ENCODE data around the gene SUCLG2. TPM values are rescaled to one million over a fixed set of nuclear protein-coding genes. Genes with fewer than 3 reads are reported as not detected.
A peak's percentile ranks its signal among the peaks of the same experiment; 100 is the strongest.

The SUCLG2 gene
- total and polyA plus RNA-seq, 2 of the 4 experiments (the other 2 are of a cell fraction): 26.8 to 34.6 TPM

GRCh38 chr3:67384760-67385397 is 269.5 kb downstream of the SUCLG2 start:
- H3K14ac ChIP-seq (replicated peaks; ENCODE audit: low read depth, low read length): no peak overlapping the region
- in situ Hi-C loops (cut with MboI; ENCODE audit: low sequenced_read_pairs): loop anchor here (10.0 kb wide), 2 partner anchors 220 to 400 kb away; no protein-coding TSS in a partner anchor
- H4K5ac ChIP-seq (ENCODE audit: low read depth, low read length): no peak overlapping the region
- no peak overlapping the region for H2AFZ ChIP-seq (replicated peaks; ENCODE audit: low read length, poor library complexity)
- no peak overlapping the region for H3K9ac ChIP-seq (ENCODE audit: low read depth, low read length)
- peaks cover 4% of the 10 kb centered on the region; the same call in 1 of the 2 replicates for H3K4me1 ChIP-seq (ENCODE audit: control insufficient read depth, insufficient read depth, low read length)
- no peak overlapping the region for H2BK5ac ChIP-seq (ENCODE audit: low read depth, low read length, poor library complexity, severe bottlenecking)
- H2AK9ac ChIP-seq (replicated peaks; ENCODE audit: low read depth, low read length, poor library complexity): no peak overlapping the region
- intact Hi-C loops (cut with micrococcal nuclease): loop anchor here (5.0 to 10.0 kb wide), 4 partner anchors 273 to 1492 kb away; no protein-coding TSS in a partner anchor
- H2BK120ac ChIP-seq (ENCODE audit: low read depth, low read length): no peak overlapping the region
- no peaks in the 10 kb centered on the region for H3K9me3 ChIP-seq (ENCODE audit: control insufficient read depth, insufficient read depth, low read length)
- H3K56ac ChIP-seq (ENCODE audit: extremely low read depth, insufficient read depth, low read length): no peak overlapping the region
- H3K4me2 ChIP-seq (ENCODE audit: low read depth, low read length): no peak overlapping the region
- no peak overlapping the region for H2BK20ac ChIP-seq (ENCODE audit: low read depth, low read length)
- no peaks in the 10 kb centered on the region; a peak in 1 of 4 replicates for H3K79me1 ChIP-seq (ENCODE audit: low read depth in 1 of 2, low read length in 2 of 2)
- no peak overlapping the region for H3K18ac ChIP-seq (ENCODE audit: low read depth, low read length)
- ChIA-PET POLR2A (ENCODE audit: unreplicated experiment) (no interaction called here), CTCF (interaction anchor here (0.7 to 2.0 kb wide), 3 partner anchors 10 to 250 kb away, joined by 3 to 6 read pairs (median 4); no protein-coding TSS in a partner anchor)
- no peak overlapping the region for H3K4me3 ChIP-seq (ENCODE audit: insufficient read depth, low read depth, low read length)
- no peak overlapping the region for H3K23ac ChIP-seq (ENCODE audit: low read depth, low read length)
- H2AK5ac ChIP-seq (ENCODE audit: low read depth, low read length): no peak overlapping the region
- no peak overlapping the region for H2BK15ac ChIP-seq (ENCODE audit: low read depth, low read length)
- no peak overlapping the region for H3K4ac ChIP-seq (ENCODE audit: low read depth, low read length)
- no peak overlapping the region for H3K27ac ChIP-seq (ENCODE audit: insufficient read depth, low read length)
- no peaks in the 10 kb centered on the region for H3K36me3 ChIP-seq (ENCODE audit: control insufficient read depth, insufficient read depth, low read length)
- no TSS peak for BruUV-seq (replicated peaks)
- no peak overlapping the region for H4K8ac ChIP-seq (ENCODE audit: low read depth in 2 of 2, low read length in 2 of 2)
- dilution Hi-C loops (cut with HindIII; ENCODE audit: low sequenced_read_pairs, unreplicated experiment): no loop called here
- H3K9me1 ChIP-seq (ENCODE audit: insufficient read depth, low read length): no peaks in the 10 kb centered on the region; the same call in 1 of the 2 replicates
- H3K27me3 ChIP-seq (ENCODE audit: control insufficient read depth, insufficient read depth, low read length): no peaks in the 10 kb centered on the region
- DNase-seq: peak; percentile 50
- H4K91ac ChIP-seq (ENCODE audit: insufficient read depth, low read depth, low read length): no peak overlapping the region
- ATAC-seq (ENCODE audit: low read depth): peak; percentile 54
- H4K20me1 ChIP-seq (ENCODE audit: insufficient read depth, low read length): no peaks in the 10 kb centered on the region
- WGBS, 2 experiments (ENCODE audit: extremely low coverage in 2 of 2, insufficient read length in 1 of 2): 87% methylated on average over 3 of the region's 10 CpGs; no CpG with 5 or more reads in 1 of the 2 experiments
- no peak for TF ChIP-seq BHLHE40 (IDR thresholded peaks at IDR 0.05; ENCODE audit: low read depth, low read length)
- no peak for TF ChIP-seq NFE2L2 (IDR thresholded peaks at IDR 0.05; ENCODE audit: low read depth, low read length)
- TF ChIP-seq CHD1 (IDR thresholded peaks at IDR 0.05; ENCODE audit: low read depth, low read length): no peak
- TF ChIP-seq USF2 (IDR thresholded peaks at IDR 0.05; ENCODE audit: low read depth, low read length): no peak
- no peak for TF ChIP-seq POLR2A (IDR thresholded peaks at IDR 0.05; ENCODE audit: low read depth, low read length)
- TF ChIP-seq FOS (IDR thresholded peaks at IDR 0.05; ENCODE audit: low read depth, low read length): no peak
- no peak for TF ChIP-seq CEBPB (IDR thresholded peaks at IDR 0.05; ENCODE audit: low read depth, low read length)
- no peak for TF ChIP-seq RCOR1 (IDR thresholded peaks at IDR 0.05; ENCODE audit: insufficient replicate concordance, low read length)
- peak; percentile 58 for TF ChIP-seq SMC3 (IDR thresholded peaks at IDR 0.05; ENCODE audit: low read depth, low read length)
- peak; percentile 60 for TF ChIP-seq CTCF (conservative IDR thresholded peaks at IDR 0.05; ENCODE audit: low read depth, low read length)
- no peak for TF ChIP-seq RFX5 (IDR thresholded peaks at IDR 0.05; ENCODE audit: low read depth, low read length)
- peak; percentile 48 for TF ChIP-seq MAFK (IDR thresholded peaks at IDR 0.05; ENCODE audit: low read depth, low read length)
- TF ChIP-seq MXI1 (IDR thresholded peaks at IDR 0.05; ENCODE audit: borderline replicate concordance, low read depth, low read length): no peak
- peak; percentile 68 for TF ChIP-seq RAD21 (IDR thresholded peaks at IDR 0.05; ENCODE audit: low read length)
- TF ChIP-seq, protein P1, sequence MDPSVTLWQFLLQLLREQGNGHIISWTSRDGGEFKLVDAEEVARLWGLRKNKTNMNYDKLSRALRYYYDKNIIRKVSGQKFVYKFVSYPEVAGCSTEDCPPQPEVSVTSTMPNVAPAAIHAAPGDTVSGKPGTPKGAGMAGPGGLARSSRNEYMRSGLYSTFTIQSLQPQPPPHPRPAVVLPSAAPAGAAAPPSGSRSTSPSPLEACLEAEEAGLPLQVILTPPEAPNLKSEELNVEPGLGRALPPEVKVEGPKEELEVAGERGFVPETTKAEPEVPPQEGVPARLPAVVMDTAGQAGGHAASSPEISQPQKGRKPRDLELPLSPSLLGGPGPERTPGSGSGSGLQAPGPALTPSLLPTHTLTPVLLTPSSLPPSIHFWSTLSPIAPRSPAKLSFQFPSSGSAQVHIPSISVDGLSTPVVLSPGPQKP (IDR thresholded peaks at IDR 0.05; ENCODE audit: borderline replicate concordance, low read depth, low read length): no peak

Data from IMR-90 (cell line).